Glomerular endothelial cell (primary cell): ENCODE measurements around the gene ZNF227. TPM values are rescaled to one million over a fixed set of nuclear protein-coding genes. Genes with fewer than 3 reads are reported as not detected.
"Not testable (repeated sequence)": the region's sequence is repeated elsewhere in the genome, so short reads cannot be mapped to it uniquely, and the experiment has no call there.

ENCODE experiments used
- DNase-seq: peaks from one replicate; pipeline ENCODE4 v3.0.0-alpha.2; 2011; ENCODE audit warnings: low read depth, low spot score; ENCODE audit errors: extremely low read depth
- total RNA-seq: library from RNA; depleted of rRNA; stranded (reverse); fragments of >200 nt; gene quantifications from 2 replicates; pipeline ENCODE4 v1.2.3, GENCODE V29; 2015

The ZNF227 gene
- total RNA-seq: 8.5 and 13.5 TPM in 2 replicates

- DNase-seq: peak; percentile 85
Observed at GRCh38 chr19:44212250-44212865, at the start of gene ZNF227. Gene ZNF227, plus strand, starts transcription at chr19:44212532. Its CDS starts 5,261 bp downstream, at chr19:44217793.

GRCh38 chr19:44163789-44164188 is 48.5 kb upstream of the ZNF227 start:
- DNase-seq: no peak

- DNase-seq: no peak
Observed at GRCh38 chr19:44164327-44164672, 48.0 kb upstream of the ZNF227 start.

- peak; percentile 95 for DNase-seq
Observed at GRCh38 chr19:44164673-44165512, 47.4 kb upstream of the ZNF227 start, which contains the start of gene ZNF226. Gene ZNF226, plus strand, starts transcription at chr19:44165100. Its CDS starts 4,981 bp downstream, at chr19:44170081.

- DNase-seq: not testable (repeated sequence)
Observed at GRCh38 chr19:44170660-44171059, 41.7 kb upstream of the ZNF227 start.

- no peak for DNase-seq
Observed at GRCh38 chr19:44176590-44176989, 35.7 kb upstream of the ZNF227 start.

DNA sequence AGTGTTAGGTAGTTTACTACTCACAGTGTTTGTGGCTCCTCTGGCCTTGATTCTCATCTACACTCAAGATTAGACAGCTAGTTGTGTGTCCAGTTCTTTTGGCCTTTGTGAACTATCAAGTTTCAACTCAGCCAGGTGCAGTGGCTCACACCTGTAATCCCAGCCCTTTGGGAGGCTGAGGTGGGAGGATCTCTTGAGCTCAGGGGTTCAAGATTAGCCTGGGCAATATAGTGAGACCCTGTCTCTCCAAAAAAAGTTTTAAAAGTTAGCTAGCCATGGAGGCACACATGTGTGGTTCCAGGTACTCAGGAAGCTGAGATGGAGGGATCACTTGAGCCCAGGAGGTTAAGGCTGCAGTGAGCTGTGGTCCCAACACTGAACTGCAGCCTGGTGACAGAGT is 31.4 kb upstream of the ZNF227 start:
- no peak for DNase-seq

DNA sequence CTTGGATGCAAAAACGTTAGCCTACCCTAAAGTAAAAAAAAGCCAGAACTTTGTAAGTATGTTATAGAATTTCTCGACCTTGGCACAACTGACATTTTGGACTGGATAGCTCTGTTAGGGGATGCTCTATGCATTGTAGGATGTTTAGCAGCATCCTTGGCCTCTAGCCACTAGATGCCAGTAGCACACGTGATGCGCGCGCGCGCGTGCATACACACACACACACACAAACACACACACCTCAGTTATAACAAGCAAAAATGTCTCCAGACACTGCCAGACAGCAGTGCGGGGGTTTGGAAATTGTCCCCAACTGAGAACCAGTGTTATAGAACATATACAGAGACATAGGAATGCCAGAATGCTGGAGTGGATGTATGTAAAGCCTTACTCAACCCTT is 30.2 kb upstream of the ZNF227 start:
- no peak for DNase-seq

DNA sequence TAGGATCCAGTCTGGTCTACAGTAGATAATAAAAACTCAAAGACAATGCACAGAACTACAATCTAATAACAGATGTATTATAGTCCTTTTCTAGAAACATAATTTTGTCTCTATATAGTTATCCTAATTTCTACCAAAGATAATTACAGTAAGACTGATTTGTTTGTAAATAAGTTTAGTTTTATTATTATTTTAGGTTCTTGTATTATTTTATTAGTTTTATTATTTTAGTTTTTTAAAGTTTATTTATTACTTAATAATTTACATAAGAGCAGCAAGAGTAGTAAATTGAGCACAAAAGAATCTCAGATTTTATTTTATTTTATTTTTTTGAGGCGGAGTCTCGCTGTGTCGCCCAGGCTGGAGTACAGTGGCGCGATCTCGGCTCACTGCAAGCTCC is 22.3 kb upstream of the ZNF227 start:
- no peak for DNase-seq

DNA sequence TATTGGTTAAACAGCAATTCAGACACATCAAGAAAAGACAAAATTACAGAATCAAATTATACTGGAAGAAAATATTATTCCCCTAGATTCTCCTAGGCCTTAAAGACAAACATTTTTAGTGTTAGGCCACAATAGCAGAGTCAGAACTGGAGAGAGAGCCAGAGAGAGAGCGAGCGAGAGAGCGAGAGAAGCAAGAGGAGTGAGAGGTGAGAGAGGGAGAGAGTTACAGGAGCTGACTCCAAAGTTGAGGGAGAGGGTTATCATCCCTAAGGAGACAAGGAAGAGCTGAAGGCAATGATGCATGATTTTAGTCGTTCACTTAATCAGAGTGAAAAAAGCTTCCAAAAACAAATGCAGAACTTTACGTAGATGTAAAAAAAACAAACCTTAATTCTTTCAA is 20.2 kb upstream of the ZNF227 start:
- DNase-seq: no peak

DNA sequence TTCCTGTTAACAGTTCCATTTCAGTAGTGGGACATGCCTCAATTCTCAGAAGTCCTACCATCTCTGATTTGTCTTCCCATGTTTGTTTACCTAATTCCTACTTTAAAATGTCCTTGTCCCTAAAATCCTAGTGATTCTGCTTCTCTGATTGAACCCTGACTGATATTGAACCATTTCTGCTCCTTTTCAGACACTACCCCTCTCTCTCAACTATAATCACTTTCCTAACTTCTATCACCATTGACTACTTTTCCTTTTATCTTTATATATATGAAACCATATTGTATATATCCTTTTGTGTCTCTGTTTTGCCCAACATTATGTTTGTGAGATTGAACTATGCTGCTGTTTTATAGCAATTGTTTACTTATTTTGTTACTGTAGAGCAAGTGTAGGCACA is 15.6 kb upstream of the ZNF227 start:
- DNase-seq: no peak

DNA sequence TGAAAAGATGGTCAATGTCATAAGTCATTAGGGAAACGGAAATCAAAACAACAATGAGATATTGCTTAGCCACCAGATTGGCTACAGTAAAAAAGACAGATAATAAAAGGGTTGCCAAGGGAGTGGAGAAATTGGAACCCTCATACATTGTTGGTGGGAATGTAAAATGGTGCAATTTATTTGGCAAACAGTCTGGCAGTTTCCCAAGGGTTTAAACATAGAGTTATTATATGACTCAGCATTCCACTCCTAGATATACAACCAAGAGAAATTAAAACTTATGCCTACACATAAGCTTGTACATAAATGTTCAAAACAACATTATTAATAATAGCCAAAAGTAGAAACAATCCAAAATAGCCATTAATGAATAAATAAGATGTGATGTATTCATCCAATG is 9.9 kb upstream of the ZNF227 start:
- DNase-seq: no peak

GRCh38 chr19:44202974-44203373 is 9.4 kb upstream of the ZNF227 start:
- DNase-seq: no peak

DNA sequence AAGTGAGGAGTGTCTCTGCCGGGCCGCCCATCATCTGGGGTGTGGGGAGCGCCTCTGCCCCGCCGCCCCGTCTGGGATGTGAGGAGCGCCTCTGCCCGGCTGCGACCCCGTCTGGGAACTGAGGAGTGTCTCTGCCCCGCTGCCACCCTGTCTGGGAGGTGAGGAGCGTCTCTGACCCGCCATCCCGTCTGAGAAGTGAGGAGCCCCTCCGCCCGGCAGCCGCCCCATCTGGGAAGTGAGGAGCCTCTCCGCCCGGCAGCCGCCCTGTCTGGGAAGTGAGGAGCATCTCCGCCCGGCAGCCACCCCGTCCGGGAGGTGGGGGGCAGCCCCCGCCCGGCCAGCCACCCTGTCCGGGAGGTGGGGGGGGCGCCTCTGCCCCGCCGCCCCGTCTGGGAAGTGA is 8.5 kb upstream of the ZNF227 start:
- DNase-seq: not testable (repeated sequence)

DNA sequence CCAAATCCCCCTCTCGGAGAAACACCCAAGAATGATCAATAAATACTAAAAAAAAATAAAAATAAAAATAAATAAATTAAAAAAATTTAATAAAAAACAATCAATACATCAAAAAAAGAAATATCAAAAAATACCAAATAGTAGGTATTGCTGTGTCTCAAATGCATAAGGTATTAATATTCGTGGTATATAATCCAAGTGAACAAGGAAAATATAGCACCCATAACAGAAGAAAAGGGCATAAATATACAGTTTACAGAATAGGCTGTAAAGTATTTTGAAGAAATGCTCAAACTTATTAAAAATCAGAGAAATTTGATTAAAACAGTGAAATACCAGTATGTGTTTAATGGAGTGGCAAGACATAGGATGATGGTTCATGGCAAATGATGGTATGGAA is 7.6 kb upstream of the ZNF227 start:
- DNase-seq: no peak

DNA sequence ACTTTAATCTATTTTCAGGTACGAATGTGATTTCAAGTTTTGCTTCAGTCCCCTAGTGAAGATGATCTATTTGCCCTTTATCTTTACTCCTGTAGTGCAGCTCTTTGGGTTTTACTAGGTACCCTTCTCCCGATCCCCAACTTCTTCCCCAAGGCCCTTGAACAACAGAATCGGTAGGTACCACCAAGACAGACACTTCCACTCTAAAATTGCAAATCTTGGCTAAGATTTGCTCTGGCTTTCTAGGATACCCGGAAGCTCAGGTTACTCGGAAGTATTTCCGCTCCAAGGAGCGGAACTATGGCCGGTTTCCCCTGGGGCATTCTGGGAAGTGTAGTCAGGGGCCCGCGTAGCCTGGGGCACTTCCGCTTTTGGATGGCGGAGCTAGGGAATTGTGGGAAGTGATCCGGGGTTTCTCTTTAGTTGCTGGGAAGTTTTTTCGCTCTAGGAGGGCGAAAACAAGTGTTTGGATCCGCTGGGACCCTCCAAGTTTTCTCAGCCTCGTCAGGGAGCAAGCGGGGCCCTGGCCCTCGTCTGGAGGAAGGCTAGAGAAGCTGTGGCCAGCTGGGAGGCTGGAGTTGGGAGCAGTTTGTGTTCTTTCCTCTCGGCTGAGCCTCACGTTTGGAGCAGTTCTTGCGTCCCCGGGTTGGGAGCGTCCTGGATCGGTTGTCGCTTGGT is 5.1 kb upstream of the ZNF227 start:
- peak; percentile 80 for DNase-seq

DNA sequence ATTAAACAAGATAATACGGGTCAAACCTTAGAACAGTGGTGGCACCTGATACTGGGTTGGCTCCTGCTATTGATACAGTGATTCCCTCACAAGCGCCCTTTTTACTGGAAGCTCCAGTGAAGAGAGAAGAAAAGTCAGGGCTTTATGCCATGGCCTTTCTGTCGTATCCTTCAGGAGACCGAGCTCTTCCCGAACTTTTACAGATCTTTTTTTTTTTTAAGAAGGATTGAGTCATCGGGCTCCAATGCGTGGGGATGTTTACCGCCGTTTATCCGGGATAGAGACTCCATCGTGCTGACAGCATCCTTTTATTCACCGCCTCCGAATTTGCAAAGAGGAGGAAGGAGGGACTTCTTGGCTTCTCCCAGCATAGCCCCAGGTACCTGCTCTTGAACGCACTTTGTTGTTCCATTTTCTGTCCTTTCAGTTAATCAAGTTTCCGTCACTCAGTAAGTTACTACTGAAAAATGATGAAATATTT is 574 bp downstream of the ZNF227 start:
- no peak for DNase-seq

GRCh38 chr19:44219926-44220325 is 7.6 kb downstream of the ZNF227 start:
- not testable (repeated sequence) for DNase-seq

GRCh38 chr19:44220761-44221160 is 8.4 kb downstream of the ZNF227 start:
- DNase-seq: not testable (repeated sequence)

- not testable (repeated sequence) for DNase-seq
Observed at GRCh38 chr19:44221291-44221690, 9.0 kb downstream of the ZNF227 start.

GRCh38 chr19:44228318-44228717 is 16.0 kb downstream of the ZNF227 start:
- no peak for DNase-seq
